ENCODE results near the gene CIC.
A peak's percentile ranks its signal among the peaks of the same experiment; 100 is the strongest.

The CIC gene

DNA sequence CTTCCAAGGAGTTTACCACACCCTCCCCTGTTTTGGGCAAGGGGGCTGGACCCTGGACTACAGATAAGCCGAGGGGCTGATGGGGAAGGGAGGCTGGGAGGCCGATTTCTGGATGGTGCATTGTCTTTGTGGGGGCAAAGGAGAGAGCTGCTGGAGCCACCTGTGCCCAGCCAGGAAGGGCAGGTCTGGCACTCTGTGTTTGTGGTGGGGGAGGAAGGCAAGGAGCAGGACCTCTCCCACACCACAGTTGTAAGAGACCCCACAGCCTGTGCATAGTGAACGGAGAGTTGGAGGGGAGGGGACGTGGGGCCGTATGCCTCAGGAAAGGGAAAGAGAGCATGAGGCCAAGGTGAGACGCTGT, 16.9 kb downstream of the CIC start:
- Histone ChIP-seq H3K4me2 (ENCODE audit: low read depth, low read length, poor library complexity, severe bottlenecking) (peak overlapping the region; percentile 69), H3K36me3 (ENCODE audit: low read length) (no peaks in the 10 kb centered on the region), H3K27me3 (ENCODE audit: low read length) (no peaks in the 10 kb centered on the region), H3F3A (ENCODE audit: insufficient read depth) (peaks cover 20% of the 10 kb centered on the region), H3K4me3 (ENCODE audit: insufficient read depth, low read length, poor library complexity, severe bottlenecking) (no peak overlapping the region), H3K79me2 (ENCODE audit: insufficient read depth, low read length) (peaks cover 15% of the 10 kb centered on the region; the same call in 1 of the 2 replicates), H4K20me1 (ENCODE audit: low read depth, low read length) (no peaks in the 10 kb centered on the region), H3K9me3 (ENCODE audit: insufficient read depth, low read length) (no peaks in the 10 kb centered on the region), H3K9ac (ENCODE audit: low read length) (peak overlapping the region; percentile 76; the same call in 1 of the 2 replicates), H3K9me2 (replicated peaks; ENCODE audit: insufficient read depth, low read length) (no peaks in the 10 kb centered on the region), H3K27ac (ENCODE audit: low read depth, low read length) (peak overlapping the region; percentile 72), H2AFZ (ENCODE audit: low read depth, low read length, severe bottlenecking) (no peak overlapping the region)
- TF ChIP-seq CTCF (IDR thresholded peaks at IDR 0.05; ENCODE audit: insufficient read depth, low read length, poor library complexity, severe bottlenecking) (no peak), EZH2phosphoT487 (conservative IDR thresholded peaks at IDR 0.05; ENCODE audit: low read length) (no peak)

GRCh38 chr19:42286349-42287016, 17.4 kb downstream of the CIC start:
- Histone ChIP-seq H3K4me2 (ENCODE audit: low read depth, low read length, poor library complexity, severe bottlenecking) (peak overlapping the region; percentile 69), H3K9ac (ENCODE audit: low read length) (0 out of 2 replicates have a peak overlapping the region, but pooled peaks have one; percentile 76), H3K79me2 (ENCODE audit: insufficient read depth, low read length) (peaks cover 15% of the 10 kb centered on the region; the same call in 1 of the 2 replicates), H3F3A (ENCODE audit: insufficient read depth) (peaks cover 16% of the 10 kb centered on the region), H3K9me2 (replicated peaks; ENCODE audit: insufficient read depth, low read length) (no peaks in the 10 kb centered on the region), H3K27ac (ENCODE audit: low read depth, low read length) (peak overlapping the region; percentile 72), H3K4me3 (ENCODE audit: insufficient read depth, low read length, poor library complexity, severe bottlenecking) (no peak overlapping the region), H3K27me3 (ENCODE audit: low read length) (no peaks in the 10 kb centered on the region), H3K9me3 (ENCODE audit: insufficient read depth, low read length) (no peaks in the 10 kb centered on the region), H3K36me3 (ENCODE audit: low read length) (no peaks in the 10 kb centered on the region), H2AFZ (ENCODE audit: low read depth, low read length, severe bottlenecking) (no peak overlapping the region), H4K20me1 (ENCODE audit: low read depth, low read length) (no peaks in the 10 kb centered on the region)
- TF ChIP-seq CTCF (IDR thresholded peaks at IDR 0.05; ENCODE audit: insufficient read depth, low read length, poor library complexity, severe bottlenecking), result no peak
- no peak for TF ChIP-seq EZH2phosphoT487 (conservative IDR thresholded peaks at IDR 0.05; ENCODE audit: low read length)

DNA sequence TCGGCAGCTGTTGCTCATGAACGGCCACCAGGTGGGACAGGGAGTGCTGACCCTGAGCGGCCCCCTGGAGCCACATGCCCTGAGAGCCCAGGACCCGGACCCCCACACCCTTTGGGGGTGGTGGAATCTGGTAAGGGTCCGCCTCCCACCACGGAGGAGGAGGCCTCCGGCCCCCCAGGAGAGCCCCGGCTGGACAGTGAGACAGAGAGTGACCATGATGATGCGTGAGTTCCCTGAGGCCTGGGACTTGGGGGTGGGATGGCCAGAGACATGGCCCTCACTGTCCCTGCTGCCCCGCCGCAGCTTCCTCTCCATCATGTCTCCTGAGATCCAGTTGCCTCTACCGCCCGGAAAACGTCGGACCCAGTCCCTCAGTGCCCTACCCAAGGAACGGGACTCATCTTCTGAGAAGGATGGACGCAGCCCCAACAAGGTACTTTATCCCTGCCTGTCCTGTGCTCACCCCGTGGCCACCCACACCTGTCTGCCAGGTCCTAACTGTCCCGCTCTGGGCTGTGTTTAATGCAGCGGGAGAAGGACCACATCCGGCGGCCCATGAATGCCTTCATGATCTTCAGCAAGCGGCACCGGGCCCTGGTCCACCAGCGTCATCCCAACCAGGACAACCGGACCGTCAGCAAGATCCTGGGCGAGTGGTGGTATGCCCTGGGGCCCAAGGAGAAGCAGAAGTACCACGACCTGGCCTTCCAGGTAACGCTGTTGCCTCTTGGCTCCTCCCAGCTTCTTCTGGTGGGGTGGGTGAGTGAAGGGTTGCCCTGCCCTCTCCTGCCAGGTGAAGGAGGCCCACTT, 18.2 kb downstream of the CIC start:
- Histone ChIP-seq H3K27me3 (ENCODE audit: low read length) (no peaks in the 10 kb centered on the region), H3K9ac (ENCODE audit: low read length) (no peak overlapping the region), H3K27ac (ENCODE audit: low read depth, low read length) (no peak overlapping the region), H3K9me2 (replicated peaks; ENCODE audit: insufficient read depth, low read length) (no peaks in the 10 kb centered on the region), H3K79me2 (ENCODE audit: insufficient read depth, low read length) (peaks cover 15% of the 10 kb centered on the region; the same call in 1 of the 2 replicates), H3F3A (ENCODE audit: insufficient read depth) (peaks cover 9% of the 10 kb centered on the region), H3K4me3 (ENCODE audit: insufficient read depth, low read length, poor library complexity, severe bottlenecking) (no peak overlapping the region), H4K20me1 (ENCODE audit: low read depth, low read length) (no peaks in the 10 kb centered on the region), H3K36me3 (ENCODE audit: low read length) (no peaks in the 10 kb centered on the region), H3K9me3 (ENCODE audit: insufficient read depth, low read length) (no peaks in the 10 kb centered on the region), H3K4me2 (ENCODE audit: low read depth, low read length, poor library complexity, severe bottlenecking) (no peak overlapping the region), H2AFZ (ENCODE audit: low read depth, low read length, severe bottlenecking) (no peak overlapping the region)
- TF ChIP-seq CTCF (IDR thresholded peaks at IDR 0.05; ENCODE audit: insufficient read depth, low read length, poor library complexity, severe bottlenecking) (no peak), EZH2phosphoT487 (conservative IDR thresholded peaks at IDR 0.05; ENCODE audit: low read length) (no peak)
